Epithelial cell of esophagus (primary cell): Measurements from ENCODE around the gene MISP.
"Not testable (repeated sequence)": the region's sequence is repeated elsewhere in the genome, so short reads cannot be mapped to it uniquely, and the experiment has no call there.

Source experiments
- DNase-seq: peaks from one replicate; pipeline ENCODE4 v3.0.0; 2010; ENCODE audit warnings: low read depth
- H3K4me3 ChIP-seq: 2 replicates; pipeline ENCODE4 v1.5.1; 2011; ENCODE audit warnings: mild to moderate bottlenecking, low read length, control low read depth
- TF ChIP-seq, protein P1 (sequence below): IDR thresholded peaks from 2 replicates; pipeline ENCODE4 v1.5.1; 2011; ENCODE audit warnings: low read depth, mild to moderate bottlenecking, low read length, control low read depth, inconsistent platforms; ENCODE audit not compliant: insufficient read depth; ENCODE audit errors: missing control alignments

MISP gene

DNA sequence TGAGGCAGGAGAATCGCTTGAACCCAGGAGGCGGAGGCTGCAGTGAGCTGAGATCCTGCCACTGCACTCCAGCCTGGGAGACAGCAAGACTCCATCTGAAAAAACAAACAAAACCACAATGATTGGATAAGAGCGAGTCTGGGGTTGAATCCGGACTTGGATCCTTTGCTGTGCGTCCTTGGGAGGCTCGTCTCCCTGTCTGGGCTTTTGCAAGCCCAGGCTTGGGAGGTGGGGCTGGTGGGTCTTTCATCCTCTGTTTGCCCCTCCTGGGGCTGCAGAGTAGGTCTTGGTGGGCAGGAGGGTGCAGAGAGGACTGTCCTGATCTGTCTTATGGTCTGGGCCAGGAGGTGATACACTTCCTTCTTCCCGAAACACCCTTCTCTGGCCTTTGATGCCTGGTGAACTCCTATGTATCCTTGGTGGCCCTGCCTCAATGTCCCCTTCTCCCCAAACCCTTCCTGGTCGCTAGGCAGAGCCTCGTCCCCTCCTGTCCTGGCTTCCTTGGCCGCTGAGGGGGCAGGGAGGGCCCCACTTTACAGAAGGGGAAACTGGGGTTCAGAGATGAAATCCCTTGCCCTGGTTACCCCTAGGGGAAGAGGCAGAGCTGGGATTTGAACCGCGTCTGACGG lies 25.3 kb upstream of the MISP start:
- H3K4me3 ChIP-seq: no peak overlapping the region
- no peak for DNase-seq
- TF ChIP-seq, protein P1, sequence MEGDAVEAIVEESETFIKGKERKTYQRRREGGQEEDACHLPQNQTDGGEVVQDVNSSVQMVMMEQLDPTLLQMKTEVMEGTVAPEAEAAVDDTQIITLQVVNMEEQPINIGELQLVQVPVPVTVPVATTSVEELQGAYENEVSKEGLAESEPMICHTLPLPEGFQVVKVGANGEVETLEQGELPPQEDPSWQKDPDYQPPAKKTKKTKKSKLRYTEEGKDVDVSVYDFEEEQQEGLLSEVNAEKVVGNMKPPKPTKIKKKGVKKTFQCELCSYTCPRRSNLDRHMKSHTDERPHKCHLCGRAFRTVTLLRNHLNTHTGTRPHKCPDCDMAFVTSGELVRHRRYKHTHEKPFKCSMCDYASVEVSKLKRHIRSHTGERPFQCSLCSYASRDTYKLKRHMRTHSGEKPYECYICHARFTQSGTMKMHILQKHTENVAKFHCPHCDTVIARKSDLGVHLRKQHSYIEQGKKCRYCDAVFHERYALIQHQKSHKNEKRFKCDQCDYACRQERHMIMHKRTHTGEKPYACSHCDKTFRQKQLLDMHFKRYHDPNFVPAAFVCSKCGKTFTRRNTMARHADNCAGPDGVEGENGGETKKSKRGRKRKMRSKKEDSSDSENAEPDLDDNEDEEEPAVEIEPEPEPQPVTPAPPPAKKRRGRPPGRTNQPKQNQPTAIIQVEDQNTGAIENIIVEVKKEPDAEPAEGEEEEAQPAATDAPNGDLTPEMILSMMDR: no peak

DNA sequence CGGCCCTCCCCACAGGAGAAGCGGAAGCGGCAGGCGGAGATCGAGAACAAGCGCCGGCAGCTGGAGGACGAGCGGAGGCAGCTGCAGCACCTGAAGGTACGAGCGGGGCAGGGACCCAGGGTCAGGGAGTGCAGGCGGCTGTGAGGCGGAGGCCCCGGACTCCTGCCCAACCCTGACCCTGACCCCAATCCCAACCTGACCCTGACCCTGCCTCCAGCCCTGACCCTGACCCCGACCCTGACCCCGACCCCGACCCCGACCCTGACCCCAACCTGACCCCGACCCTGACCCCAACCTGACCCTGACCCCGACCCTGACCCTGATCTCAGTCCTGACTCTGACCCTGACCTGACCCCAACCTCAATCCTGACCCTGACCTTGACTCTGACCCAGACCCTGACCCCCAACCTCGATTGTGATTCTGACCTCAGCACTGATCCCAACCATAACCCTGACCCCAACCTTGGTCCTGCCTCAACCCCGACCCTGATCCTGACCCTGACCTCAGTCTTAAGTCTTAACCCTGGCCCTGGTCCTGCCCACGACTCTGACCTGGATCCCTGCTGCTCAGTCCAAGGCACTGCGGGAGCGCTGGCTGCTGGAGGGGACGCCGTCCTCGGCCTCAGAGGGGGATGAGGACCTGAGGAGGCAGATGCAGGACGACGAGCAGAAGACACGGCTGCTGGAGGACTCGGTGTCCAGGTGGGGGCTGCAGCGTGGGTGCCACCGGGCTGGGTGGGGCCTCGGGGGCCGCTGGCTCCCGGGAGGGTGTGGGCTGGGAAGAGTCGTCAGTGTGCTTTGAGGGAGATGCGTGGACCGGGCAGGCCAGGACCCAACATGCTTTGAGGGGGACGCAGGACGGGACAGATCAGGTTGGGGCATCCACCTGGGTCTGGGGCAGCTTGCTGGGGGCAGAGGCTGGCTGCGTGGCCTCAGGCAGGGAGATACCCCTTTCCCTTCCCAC lies 23.6 kb upstream of the MISP start:
- no peak for DNase-seq
- TF ChIP-seq, protein P1: no peak
- no peak overlapping the region for H3K4me3 ChIP-seq

DNA sequence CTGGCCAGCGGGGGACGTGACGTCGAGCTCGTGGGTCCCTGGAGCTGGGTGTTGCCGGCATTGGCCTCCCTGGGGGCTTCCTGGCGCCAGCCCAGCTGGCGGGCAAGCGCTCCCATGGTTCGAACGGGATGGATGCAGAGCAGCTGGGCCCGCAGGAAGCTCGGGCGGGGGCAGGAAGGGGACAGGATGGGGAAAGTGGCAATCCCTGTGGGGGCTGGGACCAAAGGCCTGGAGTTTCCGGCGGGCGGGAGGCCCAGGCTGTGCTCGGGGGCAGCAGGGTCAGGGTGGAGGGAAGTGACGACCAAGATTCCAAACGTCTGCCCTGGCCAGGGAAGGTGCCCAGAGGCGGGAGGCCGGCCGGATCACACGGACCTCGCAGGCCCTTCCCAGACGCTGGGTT lies 22.9 kb upstream of the MISP start:
- no peak overlapping the region for H3K4me3 ChIP-seq
- DNase-seq: no peak
- TF ChIP-seq, protein P1: no peak

DNA sequence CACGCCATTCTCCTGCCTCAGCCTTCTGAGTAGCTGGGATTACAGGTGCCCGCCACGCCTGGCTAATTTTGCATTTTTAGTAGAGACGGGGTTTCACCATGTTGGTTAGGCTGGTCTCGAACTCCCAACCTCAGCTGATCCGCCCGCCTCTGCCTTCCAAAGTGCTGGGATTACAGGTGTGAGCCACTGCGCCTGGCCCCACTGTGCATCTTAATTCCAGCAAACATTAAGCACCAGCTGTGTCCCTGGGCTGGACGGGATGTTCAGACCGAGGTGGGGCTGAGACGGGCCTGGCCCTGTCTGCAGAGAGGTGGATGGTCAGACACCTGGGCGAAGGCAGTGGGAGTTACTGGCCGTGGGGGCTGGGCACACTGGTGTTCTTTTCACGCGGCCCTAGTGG lies 21.3 kb upstream of the MISP start:
- not testable (repeated sequence) for DNase-seq, H3K4me3 ChIP-seq

DNA sequence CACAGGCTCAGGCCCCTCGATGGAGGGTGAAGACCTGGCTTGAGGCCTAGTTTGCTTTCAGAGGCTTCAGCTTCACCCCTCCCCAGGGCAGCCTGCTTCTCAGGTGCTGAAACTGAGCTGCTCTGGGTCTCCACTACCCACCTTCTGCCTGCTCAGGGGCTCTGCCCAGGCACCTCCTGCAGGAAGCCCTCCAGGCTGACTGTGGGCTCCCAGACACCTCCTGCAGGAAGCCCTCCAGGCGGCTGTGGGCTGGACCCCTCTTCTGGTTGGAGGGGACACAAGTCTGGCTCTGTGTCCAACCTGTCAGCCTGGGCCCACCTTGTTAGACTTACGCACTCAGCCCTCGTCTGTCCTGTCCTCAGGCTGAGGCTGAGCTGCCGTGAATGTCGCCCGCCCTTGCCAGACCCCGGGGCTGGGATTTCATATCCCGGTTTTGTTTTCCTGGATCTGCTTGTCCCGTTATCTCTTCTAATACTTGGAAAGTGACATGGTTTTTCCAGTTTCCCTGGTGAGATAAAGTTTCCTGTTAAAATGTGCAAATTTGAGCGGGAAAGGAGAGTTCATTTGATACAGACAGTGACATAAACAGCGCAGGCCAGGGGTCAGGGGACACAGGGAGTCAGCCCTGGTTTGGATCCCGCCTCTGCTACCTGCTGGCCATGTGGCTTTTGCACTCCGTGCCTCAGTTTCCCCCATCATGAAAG lies 20.8 kb upstream of the MISP start:
- no peak for DNase-seq
- H3K4me3 ChIP-seq: no peak overlapping the region
- TF ChIP-seq, protein P1: no peak

DNA sequence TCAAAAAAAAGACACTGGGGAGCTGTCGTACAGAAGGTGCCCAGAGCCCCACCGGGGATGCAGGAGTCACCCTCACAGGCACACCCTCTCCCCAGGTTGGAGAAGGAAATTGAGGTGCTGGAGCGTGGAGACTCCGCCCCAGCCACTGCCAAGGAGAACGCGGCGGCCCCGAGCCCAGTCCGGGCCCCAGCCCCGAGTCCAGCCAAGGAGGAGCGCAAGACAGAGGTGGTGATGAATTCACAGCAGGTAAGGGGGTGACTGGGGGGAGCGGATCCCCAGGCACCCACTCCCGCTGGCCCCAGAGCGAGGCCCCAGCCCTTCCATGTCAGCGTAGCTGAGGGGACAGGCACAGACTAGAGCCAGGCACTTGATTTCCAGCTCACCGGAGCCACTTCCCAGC lies 19.9 kb upstream of the MISP start:
- DNase-seq: no peak
- H3K4me3 ChIP-seq: no peak overlapping the region
- TF ChIP-seq, protein P1: no peak

DNA sequence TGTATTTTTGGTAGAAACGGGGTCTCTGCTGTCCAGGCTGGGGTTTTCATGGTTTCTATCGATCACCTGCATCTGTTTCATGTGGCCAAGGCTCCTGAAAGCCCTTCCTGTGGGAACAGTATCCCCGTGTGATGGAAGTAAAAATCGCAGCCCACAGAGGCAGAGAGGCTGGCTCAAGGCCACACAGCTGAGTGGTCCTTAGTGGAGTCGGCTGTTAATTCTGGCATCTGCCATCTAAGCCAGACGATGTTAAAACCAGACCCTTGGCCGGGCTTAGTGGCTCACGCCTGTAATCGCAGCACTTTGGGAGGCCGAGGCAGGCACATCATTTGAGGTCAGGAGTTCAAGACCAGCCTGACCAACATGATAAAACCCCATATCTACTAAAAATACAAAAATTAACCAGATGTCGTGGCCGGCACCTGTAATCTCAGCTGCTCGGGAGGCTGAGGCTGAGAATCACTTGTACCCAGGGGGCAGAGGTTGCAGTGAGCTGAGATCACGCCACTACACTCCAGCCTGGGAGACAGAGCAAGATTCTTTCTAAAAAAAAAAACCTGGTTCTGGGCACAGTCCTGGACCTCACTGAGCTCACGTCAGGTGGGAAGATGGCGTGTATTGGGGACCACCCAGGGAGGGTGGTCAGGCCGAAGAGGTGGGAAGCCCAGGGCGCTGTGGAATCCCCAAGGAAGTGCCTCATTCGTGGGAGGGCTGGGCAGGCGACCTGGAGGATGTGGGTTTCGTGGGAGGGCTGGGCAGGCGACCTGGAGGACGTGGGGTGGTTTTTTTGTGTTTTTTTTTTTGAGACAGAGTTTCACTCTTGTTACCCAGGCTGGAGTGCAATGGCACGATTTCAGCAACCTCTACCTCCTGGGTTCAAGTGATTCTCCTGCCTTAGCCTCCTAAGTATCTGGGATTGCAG lies 18.5 kb upstream of the MISP start:
- DNase-seq: no peak
- TF ChIP-seq, protein P1: no peak
- H3K4me3 ChIP-seq: no peak overlapping the region
